Caki2 (cell line): ENCODE data around the gene ZMIZ2. TPM values are rescaled to one million over a fixed set of nuclear protein-coding genes. Genes with fewer than 3 reads are reported as not detected.

Source experiments
- DNase-seq: peaks from one replicate; pipeline ENCODE4 v3.0.0-alpha.2; 2015; ENCODE audit warnings: low read depth
- in situ Hi-C: cut with HindIII; loops from 2 replicates; pipeline ENCODE4 v1.10.0; 2016; ENCODE audit warnings: low sequenced_read_pairs, low pct_unique_long_range_greater_than_20kb, mixed read lengths
- total RNA-seq: library from RNA; depleted of rRNA; stranded (reverse); fragments of >200 nt; shearing (Covaris generic); gene quantifications from 2 replicates; pipeline ENCODE4 v1.2.3, GENCODE V29; 2014; ENCODE audit warnings: low replicate concordance

ZMIZ2 gene
- total RNA-seq, 1 experiment from 2014 or later = 4.6 TPM

- in situ Hi-C loops = no loop called here
- DNase-seq = peak; percentile 68
Observed at GRCh38 chr7:44750921-44751571, 2.4 kb downstream of the ZMIZ2 start.

- in situ Hi-C loops = no loop called here
- DNase-seq = no peak
Observed at GRCh38 chr7:44752822-44753221, 4.2 kb downstream of the ZMIZ2 start.

- no peak for DNase-seq
- in situ Hi-C loops = no loop called here
Observed at GRCh38 chr7:44754802-44755697, 6.4 kb downstream of the ZMIZ2 start.

- DNase-seq = no peak
Observed at GRCh38 chr7:44755698-44756627, 7.3 kb downstream of the ZMIZ2 start.

GRCh38 chr7:44756904-44757303 is 8.3 kb downstream of the ZMIZ2 start:
- in situ Hi-C loops = no loop called here
- no peak for DNase-seq

More at GRCh38 chr7:44755698-44756627, 7.3 kb downstream of the ZMIZ2 start:
- in situ Hi-C loops = no loop called here

- DNase-seq = no peak
- in situ Hi-C loops = no loop called here
Observed at GRCh38 chr7:44757311-44757710, 8.7 kb downstream of the ZMIZ2 start.

- in situ Hi-C loops = no loop called here
- no peak for DNase-seq
Observed at GRCh38 chr7:44757739-44758138, 9.1 kb downstream of the ZMIZ2 start.

GRCh38 chr7:44759246-44759645 is 10.6 kb downstream of the ZMIZ2 start:
- no peak for DNase-seq
- in situ Hi-C loops = no loop called here

- in situ Hi-C loops = no loop called here
- no peak for DNase-seq
Observed at GRCh38 chr7:44760034-44760580, 11.5 kb downstream of the ZMIZ2 start.

GRCh38 chr7:44761207-44762161 is 12.8 kb downstream of the ZMIZ2 start:
- no peak for DNase-seq
- in situ Hi-C loops = no loop called here

GRCh38 chr7:44762300-44762699 is 13.7 kb downstream of the ZMIZ2 start:
- in situ Hi-C loops = no loop called here
- no peak for DNase-seq

- no peak for DNase-seq
- in situ Hi-C loops = no loop called here
Observed at GRCh38 chr7:44762726-44763522, 14.3 kb downstream of the ZMIZ2 start.

- in situ Hi-C loops = no loop called here
Observed at GRCh38 chr7:44764081-44764480, 15.4 kb downstream of the ZMIZ2 start.

GRCh38 chr7:44764665-44765578 is 16.3 kb downstream of the ZMIZ2 start:
- in situ Hi-C loops = no loop called here

More at GRCh38 chr7:44764081-44764480, 15.4 kb downstream of the ZMIZ2 start:
- DNase-seq = no peak

GRCh38 chr7:44765579-44766415 is 17.1 kb downstream of the ZMIZ2 start:
- in situ Hi-C loops = no loop called here
- DNase-seq = no peak

More at GRCh38 chr7:44764665-44765578, 16.3 kb downstream of the ZMIZ2 start:
- DNase-seq = no peak
